ENCODE data around the gene ABHD4. TPM values are rescaled to one million over a fixed set of nuclear protein-coding genes. Genes with fewer than 3 reads are reported as not detected.

Gene ABHD4
- total and polyA plus RNA-seq, 10 of the 15 experiments (the other 5 are each of a cell fraction or from before 2014, with no cell fraction given), result 5.4 to 28.7 (median 10.8) TPM

DNA sequence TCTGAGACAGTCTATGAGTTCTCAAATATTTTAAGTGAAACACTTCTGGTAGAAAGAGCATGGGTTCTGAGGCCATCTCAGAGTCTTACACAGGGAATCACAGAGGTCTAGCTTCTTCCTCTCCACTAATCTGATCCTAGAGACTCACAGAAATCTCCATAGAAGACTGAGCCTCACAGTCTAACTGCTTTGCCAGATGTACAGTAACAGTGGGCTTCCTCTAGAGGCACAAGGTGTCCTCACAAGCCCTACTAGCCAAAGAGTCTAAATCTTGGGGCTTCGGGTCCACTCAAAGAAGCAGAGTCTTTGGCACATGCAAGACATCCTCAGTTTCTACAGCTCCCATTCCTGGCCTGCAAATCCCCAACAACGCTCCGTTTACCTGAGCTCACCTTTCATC is 32.0 kb downstream of the ABHD4 start:
- no TSS peak for BruUV-seq (replicated peaks)
- H3K9me3 ChIP-seq (replicated peaks; ENCODE audit: control insufficient read depth, insufficient read depth, low read length), result no peaks in the 10 kb centered on the region; the same call in 2 of the 3 replicates
- ChIA-PET CTCF (interaction anchor here (1.2 kb wide), 1 partner anchor 31 kb away, joined by 3 read pairs; no protein-coding TSS in a partner anchor), SMC1A (ENCODE audit: uncharacterized antibody, unreplicated experiment) (no interaction called here), POLR2A (interaction anchor here (0.5 kb wide), 1 partner anchor 277 kb away, joined by 3 read pairs; no protein-coding TSS in a partner anchor), RAD21 (ENCODE audit: unreplicated experiment) (no interaction called here)
- H3K27ac ChIP-seq (ENCODE audit: control insufficient read depth, insufficient read depth), result no peak overlapping the region
- H4K20me1 ChIP-seq (ENCODE audit: control insufficient read depth, insufficient read depth), result no peaks in the 10 kb centered on the region
- no peaks in the 10 kb centered on the region for H3K4me1 ChIP-seq (ENCODE audit: control insufficient read depth, insufficient read depth, low read length)
- no peak overlapping the region for H3K4me3 ChIP-seq
- H3K9ac ChIP-seq (ENCODE audit: control insufficient read depth, insufficient read depth, low read length), result no peak overlapping the region
- H3K36me3 ChIP-seq (ENCODE audit: control insufficient read depth in 2 of 2, insufficient read depth in 2 of 2, low read length in 1 of 2), result no peaks in the 10 kb centered on the region
- 77% methylated on average over 3 of the region's 3 CpGs for WGBS (ENCODE audit: insufficient coverage, insufficient replicate concordance, low lambda C conversion rate, missing lambda C conversion rate)
- ATAC-seq (no peak), FAIRE-seq (no peak), DNase-seq (ENCODE audit: low read depth, low spot score) (no peak)
- no peak overlapping the region for H2AFZ ChIP-seq (ENCODE audit: control insufficient read depth, low read depth, low read length)
- no peaks in the 10 kb centered on the region; a peak in 1 of 4 replicates for H3K27me3 ChIP-seq (replicated peaks in 1 of 2; ENCODE audit: control insufficient read depth in 2 of 2, insufficient read depth in 2 of 2, low read length in 1 of 2)
- no peak overlapping the region for H3K4me2 ChIP-seq (ENCODE audit: control insufficient read depth, insufficient read depth)
- in situ Hi-C loops (cut with MboI) (no loop called here), intact Hi-C loops (cut with micrococcal nuclease; ENCODE audit: unreplicated experiment) (no loop called here)
- TF ChIP-seq ZNF207 (IDR thresholded peaks at IDR 0.05; ENCODE audit: borderline replicate concordance) (no peak), DPF2 (IDR thresholded peaks at IDR 0.05) (no peak), RCOR1 (conservative IDR thresholded peaks at IDR 0.05; ENCODE audit: low read depth, low read length) (no peak), IKZF1 (conservative IDR thresholded peaks at IDR 0.05) (no peak), NRF1 (conservative IDR thresholded peaks at IDR 0.05; ENCODE audit: low read depth, low read length) (no peak), PBX3 (IDR thresholded peaks at IDR 0.05; ENCODE audit: insufficient replicate concordance, low read depth, low read length) (no peak), CREB1 (IDR thresholded peaks at IDR 0.05; ENCODE audit: low read depth) (no peak), NR2F1 (conservative IDR thresholded peaks at IDR 0.05) (no peak), PML (IDR thresholded peaks at IDR 0.05; ENCODE audit: low read length) (no peak), NBN (IDR thresholded peaks at IDR 0.05) (no peak), SIX5 (IDR thresholded peaks at IDR 0.05; ENCODE audit: low read depth, low read length, severe bottlenecking) (no peak)
- TF ChIP-seq, protein P1, sequence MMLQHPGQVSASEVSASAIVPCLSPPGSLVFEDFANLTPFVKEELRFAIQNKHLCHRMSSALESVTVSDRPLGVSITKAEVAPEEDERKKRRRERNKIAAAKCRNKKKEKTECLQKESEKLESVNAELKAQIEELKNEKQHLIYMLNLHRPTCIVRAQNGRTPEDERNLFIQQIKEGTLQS (IDR thresholded peaks at IDR 0.05; ENCODE audit: borderline replicate concordance, extremely low read depth, low read depth, low read length), result no peak
- H3K79me2 ChIP-seq (ENCODE audit: control insufficient read depth, insufficient read depth, low read length), result no peaks in the 10 kb centered on the region
